Measurements from ENCODE around the gene NFKBIB. TPM values are rescaled to one million over a fixed set of nuclear protein-coding genes. Genes with fewer than 3 reads are reported as not detected.

Gene NFKBIB
- total and polyA plus RNA-seq, 2 of the 13 experiments (the other 11 are each of a cell fraction or from before 2014, with no cell fraction given) = 8.6 to 14.9 TPM

GRCh38 chr19:38952395-38953165 lies 52.8 kb downstream of the NFKBIB start (continued):
- no peak for TF ChIP-seq JUN (CRISPR knock-in tag; IDR thresholded peaks at IDR 0.05)
- TF ChIP-seq THAP9 (CRISPR knock-in tag; IDR thresholded peaks at IDR 0.05; ENCODE audit: borderline replicate concordance) = no peak
- no peak for TF ChIP-seq ZBTB26 (CRISPR knock-in tag; IDR thresholded peaks at IDR 0.05; ENCODE audit: borderline replicate concordance)
- TF ChIP-seq, protein P1, sequence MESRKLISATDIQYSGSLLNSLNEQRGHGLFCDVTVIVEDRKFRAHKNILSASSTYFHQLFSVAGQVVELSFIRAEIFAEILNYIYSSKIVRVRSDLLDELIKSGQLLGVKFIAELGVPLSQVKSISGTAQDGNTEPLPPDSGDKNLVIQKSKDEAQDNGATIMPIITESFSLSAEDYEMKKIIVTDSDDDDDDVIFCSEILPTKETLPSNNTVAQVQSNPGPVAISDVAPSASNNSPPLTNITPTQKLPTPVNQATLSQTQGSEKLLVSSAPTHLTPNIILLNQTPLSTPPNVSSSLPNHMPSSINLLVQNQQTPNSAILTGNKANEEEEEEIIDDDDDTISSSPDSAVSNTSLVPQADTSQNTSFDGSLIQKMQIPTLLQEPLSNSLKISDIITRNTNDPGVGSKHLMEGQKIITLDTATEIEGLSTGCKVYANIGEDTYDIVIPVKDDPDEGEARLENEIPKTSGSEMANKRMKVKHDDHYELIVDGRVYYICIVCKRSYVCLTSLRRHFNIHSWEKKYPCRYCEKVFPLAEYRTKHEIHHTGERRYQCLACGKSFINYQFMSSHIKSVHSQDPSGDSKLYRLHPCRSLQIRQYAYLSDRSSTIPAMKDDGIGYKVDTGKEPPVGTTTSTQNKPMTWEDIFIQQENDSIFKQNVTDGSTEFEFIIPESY (CRISPR knock-in tag; IDR thresholded peaks at IDR 0.05) = no peak
- peak; percentile 74 for TF ChIP-seq CCAR2 (optimal IDR thresholded peaks at IDR 0.05; ENCODE audit: low read depth, low read length)
- no peak for TF ChIP-seq EP300 (IDR thresholded peaks at IDR 0.05; ENCODE audit: low read depth in 2 of 2, low read length in 2 of 2)
- TF ChIP-seq EP300 (CRISPR knock-in tag; IDR thresholded peaks at IDR 0.05; ENCODE audit: borderline replicate concordance) = peak; percentile 36; the same call in 1 of the 2 replicates
- TF ChIP-seq LCORL (IDR thresholded peaks at IDR 0.05) = no peak
- 0 out of 2 replicates have a peak, but pooled peaks have one; percentile 54 for TF ChIP-seq LCORL (CRISPR knock-in tag; IDR thresholded peaks at IDR 0.05)
- no peak for TF ChIP-seq MED13 (CRISPR knock-in tag; IDR thresholded peaks at IDR 0.05)
- 0 out of 4 replicates have a peak, but pooled peaks of 1 of the 2 experiments have one; percentile 36 for TF ChIP-seq HMGXB4 (CRISPR knock-in tag; IDR thresholded peaks at IDR 0.05; ENCODE audit: borderline replicate concordance in 1 of 2, low read depth in 1 of 2)
- TF ChIP-seq ZKSCAN8 (CRISPR knock-in tag; IDR thresholded peaks at IDR 0.05; ENCODE audit: borderline replicate concordance) = no peak
- TF ChIP-seq MEF2D (CRISPR knock-in tag; IDR thresholded peaks at IDR 0.05) = no peak
- TF ChIP-seq ZNF747 (CRISPR knock-in tag; IDR thresholded peaks at IDR 0.05; ENCODE audit: borderline replicate concordance) = peak; percentile 32; the same call in 1 of the 2 replicates
- no peak for TF ChIP-seq SAFB2 (CRISPR knock-in tag; IDR thresholded peaks at IDR 0.05; ENCODE audit: borderline replicate concordance, low read depth)
- 0 out of 2 replicates have a peak, but pooled peaks have one; percentile 50 for TF ChIP-seq ZNF580 (CRISPR knock-in tag; IDR thresholded peaks at IDR 0.05; ENCODE audit: borderline replicate concordance, low read depth)
- peak; percentile 44; the same call in 1 of the 2 replicates for TF ChIP-seq ZNF543 (CRISPR knock-in tag; IDR thresholded peaks at IDR 0.05)
- TF ChIP-seq NONO (IDR thresholded peaks at IDR 0.05) = no peak
- TF ChIP-seq NONO (CRISPR knock-in tag; conservative IDR thresholded peaks at IDR 0.05) = peak; percentile 25; the same call in 1 of the 2 replicates
- TF ChIP-seq NFKBIZ (CRISPR knock-in tag; IDR thresholded peaks at IDR 0.05) = no peak
- no peak for TF ChIP-seq ZNF138 (CRISPR knock-in tag; IDR thresholded peaks at IDR 0.05; ENCODE audit: low read depth)
